Stimulated activated CD4-positive, alpha-beta T cell treated with anti-CD3 and anti-CD28 coated beads, Interleukin-15, amount 100 ng/mL, for 1 hour (primary cell): Measurements from ENCODE around the gene EPB42.
"Not testable (repeated sequence)": the region's sequence is repeated elsewhere in the genome, so short reads cannot be mapped to it uniquely, and the experiment has no call there.

Source experiments
- DNase-seq, 2 donors: peaks; one replicate each; pipeline ENCODE4 v3.0.0-alpha.2; 2020; ENCODE audit warnings: low read depth in 1 of 2, low spot score in 1 of 2

Gene EPB42

GRCh38 chr15:43187544-43188155 is 33.2 kb downstream of the EPB42 start:
- DNase-seq, result no peak

- DNase-seq, result no peak
Measured at GRCh38 chr15:43186003-43186353, 34.8 kb downstream of the EPB42 start.

- peak; percentile 75 to 78 for DNase-seq
Measured at GRCh38 chr15:43185157-43186002, 35.4 kb downstream of the EPB42 start, which contains the start of gene CCNDBP1. TSS of gene CCNDBP1 (plus strand) at chr15:43185403. CDS start at chr15:43185499, 96 bp downstream.

DNA sequence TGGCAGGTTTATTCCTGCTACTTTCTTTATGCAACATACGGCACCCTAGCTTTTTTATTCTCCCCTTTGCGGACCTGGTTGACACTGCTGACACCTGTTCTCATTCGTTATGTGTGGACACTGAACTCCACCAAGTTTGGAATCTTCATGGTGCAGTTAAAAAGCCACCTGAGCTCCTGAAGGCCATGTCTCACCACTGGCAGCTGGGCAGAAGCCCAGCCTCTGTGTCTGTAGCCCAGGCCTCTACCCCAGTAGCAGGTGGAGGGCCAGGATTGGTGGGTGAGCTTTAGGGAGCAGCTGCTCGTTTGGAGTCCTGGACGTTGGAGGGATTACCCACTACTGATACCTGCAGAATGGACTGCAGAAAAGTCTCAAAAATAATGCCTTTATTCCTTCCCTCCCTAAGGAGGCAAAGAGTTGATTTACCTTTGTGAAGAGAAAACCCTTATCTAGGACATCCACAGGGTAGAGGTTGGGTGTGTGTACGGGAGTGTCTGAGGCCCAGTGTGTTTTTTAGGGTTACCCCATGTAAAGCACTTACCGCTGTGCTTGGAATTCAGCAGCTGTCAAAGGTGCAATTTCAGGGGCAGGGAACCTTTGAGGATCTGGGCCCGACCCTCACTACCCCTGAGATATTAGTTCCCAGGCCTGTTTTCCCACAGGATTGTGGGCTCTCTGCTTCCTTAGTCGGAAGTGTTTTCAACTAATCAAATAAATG is 36.3 kb downstream of the EPB42 start:
- DNase-seq, result no peak

- DNase-seq, result no peak
Measured at GRCh38 chr15:43183270-43183669, 37.5 kb downstream of the EPB42 start.

DNA sequence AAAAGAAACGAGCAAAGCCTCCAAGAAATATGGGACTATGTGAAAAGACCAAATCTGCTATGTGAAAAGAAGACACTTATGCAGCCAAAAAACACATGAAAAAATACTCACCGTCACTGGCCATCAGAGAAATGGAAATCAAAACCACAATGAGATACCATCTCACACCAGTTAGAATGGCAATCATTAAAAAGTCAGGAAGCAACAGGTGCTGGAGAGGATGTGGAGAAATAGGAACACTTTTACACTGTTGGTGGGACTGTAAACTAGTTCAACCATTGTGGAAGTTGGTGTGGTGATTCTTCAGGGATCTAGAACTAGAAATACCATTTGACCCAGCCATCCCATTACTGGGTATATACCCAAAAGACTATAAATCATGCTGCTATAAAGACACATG is 43.7 kb downstream of the EPB42 start:
- not testable (repeated sequence) for DNase-seq

DNA sequence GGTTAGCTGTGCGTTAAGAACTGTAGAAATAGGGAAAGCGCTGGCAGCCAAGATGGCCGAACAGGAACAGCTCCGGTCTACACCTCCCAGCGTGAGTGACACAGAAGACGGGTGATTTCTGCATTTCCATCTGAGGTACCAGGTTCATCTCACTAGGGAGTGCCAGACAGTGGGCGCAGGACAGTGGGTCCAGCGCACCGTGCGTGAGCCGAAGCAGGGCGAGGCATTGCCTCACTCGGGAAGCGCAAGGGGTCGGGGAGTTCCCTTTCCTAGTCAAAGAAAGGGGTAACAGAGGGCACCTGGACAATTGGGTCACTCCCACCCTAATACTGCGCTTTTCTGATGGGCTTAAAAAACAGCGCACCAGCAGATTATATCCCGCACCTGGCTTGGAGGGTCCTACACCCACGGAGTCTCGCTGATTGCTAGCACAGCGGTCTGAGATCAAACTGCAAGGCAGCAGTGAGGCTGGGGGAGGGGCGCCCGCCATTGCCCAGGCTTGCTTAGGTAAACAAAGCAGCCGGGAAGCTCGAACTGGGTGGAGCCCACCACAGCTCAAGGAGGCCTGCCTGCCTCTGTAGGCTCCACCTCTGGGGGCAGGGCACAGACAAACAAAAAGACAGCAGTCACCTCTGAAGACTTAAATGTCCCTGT is 45.0 kb downstream of the EPB42 start:
- DNase-seq, result not testable (repeated sequence)

DNA sequence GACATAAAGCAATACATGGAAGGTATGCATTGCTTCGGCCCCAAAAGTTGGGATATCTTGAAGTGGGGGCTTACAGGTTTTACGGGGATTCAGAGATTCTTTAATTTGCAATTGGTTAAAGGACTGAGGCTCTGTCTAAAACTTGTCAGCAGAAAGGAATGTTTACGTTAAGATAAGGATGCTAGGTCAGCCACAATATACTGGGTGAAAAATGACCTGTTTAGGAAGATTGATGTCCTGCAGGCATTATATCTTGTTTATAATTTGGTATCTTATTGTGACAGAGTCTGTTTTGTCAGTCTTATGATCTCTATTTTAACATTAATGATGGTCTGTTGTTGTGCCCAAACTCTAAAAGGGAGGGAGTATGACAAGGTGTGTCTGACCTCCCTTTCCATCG is 50.9 kb downstream of the EPB42 start:
- no peak for DNase-seq

DNA sequence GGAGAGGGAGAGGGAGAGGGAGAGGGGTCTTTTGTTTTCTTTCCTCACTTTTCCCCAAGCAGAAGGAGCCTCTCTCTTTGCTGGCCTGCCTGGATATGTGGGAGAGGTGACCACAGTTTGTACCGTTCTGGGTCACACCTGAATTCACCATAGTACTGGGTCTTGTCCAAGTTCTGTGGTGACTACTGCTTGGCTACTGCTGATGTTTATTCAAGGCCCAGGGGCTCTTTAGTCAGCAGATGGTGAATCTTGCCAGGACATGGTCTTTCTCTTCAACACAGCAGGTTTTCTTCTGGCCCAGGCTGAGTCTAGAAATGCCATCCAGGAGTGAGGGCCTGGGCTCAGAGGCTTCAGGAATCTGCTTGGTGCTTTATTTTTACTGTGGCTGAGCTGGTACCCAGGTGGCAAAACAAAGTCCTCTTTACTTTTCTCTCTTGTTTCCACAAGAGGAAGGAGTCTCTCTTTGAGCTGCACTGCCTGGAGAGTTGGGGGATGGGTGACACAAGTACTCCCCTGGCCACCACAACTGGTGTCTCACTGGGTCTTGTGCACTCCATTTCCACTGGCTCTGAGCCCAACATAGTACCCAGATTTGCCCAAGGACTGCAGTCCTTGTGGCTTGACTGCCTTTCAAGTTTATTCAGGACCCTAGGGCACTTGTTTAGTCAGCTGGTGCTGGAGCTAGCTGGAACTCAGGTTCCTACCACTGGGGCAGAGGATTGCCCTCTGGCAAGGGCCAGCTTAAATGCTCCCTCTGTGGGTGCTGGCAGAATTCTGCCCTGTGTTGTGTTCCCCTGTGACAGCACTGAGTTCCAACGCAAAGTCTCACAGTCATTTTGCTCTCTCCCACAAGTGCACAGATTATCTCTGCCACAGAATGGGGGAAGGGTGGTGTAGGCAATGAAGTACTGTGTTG is 52.4 kb downstream of the EPB42 start:
- DNase-seq, result no peak

DNA sequence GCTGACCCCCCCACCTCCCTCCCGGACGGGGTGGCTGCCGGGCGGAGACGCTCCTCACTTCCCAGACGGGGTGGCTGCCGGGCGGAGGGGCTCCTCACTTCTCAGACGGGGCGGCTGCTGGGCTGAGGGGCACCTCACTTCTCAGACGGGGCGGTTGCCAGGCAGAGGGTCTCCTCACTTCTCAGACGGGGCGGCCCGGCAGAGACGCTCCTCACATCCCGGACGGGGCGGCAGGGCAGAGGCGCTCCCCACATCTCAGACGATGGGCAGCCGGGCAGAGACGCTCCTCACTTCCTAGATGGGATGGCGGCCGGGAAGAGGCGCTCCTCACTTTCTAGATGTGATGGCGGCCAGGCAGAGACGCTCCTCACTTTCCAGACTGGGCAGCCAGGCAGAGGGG is 53.6 kb downstream of the EPB42 start:
- DNase-seq, result not testable (repeated sequence)

DNA sequence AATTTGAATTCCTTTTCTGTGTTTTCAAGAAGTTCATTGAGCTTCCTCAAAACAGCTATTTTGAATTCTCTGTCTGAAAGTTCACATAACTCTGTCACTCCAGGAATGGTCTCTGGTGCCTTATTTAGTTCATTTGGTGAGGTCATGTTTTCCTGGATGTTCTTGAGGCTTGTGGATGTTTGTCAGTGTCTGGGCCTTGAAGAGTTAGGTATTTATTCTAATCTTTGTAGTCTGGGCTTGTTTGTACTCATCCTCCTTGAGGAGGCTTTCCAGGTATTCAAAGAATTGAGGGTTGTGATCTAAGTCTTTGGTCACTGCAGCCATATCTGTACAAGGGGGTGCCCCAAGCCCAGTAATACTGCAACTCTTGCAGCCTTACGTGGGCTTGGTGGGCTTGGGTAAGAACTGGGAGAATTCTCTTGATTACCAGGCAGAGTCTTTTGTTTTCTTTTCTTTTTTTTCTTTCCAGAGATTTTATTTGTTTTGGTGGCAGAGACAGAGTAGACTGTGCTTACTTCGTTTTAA is 55.0 kb downstream of the EPB42 start:
- no peak for DNase-seq

DNA sequence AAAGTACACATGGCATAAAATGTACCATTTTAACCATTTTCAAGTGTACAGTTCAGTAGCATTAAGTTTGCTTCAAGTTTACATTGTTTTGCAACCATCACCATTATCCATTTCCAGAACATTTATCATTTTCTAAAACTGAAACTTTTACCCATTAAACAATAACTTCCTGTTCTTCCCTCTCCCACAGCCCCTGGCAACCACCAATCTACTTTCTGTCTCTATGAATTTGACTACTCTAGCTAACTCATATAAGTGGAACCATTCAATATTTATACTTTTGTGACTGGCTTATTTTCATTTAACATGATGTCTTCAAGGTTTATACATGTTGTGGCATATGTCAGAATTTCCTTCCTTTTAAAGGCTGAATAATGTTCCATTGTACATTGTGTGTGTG is 67.5 kb downstream of the EPB42 start:
- no peak for DNase-seq

DNA sequence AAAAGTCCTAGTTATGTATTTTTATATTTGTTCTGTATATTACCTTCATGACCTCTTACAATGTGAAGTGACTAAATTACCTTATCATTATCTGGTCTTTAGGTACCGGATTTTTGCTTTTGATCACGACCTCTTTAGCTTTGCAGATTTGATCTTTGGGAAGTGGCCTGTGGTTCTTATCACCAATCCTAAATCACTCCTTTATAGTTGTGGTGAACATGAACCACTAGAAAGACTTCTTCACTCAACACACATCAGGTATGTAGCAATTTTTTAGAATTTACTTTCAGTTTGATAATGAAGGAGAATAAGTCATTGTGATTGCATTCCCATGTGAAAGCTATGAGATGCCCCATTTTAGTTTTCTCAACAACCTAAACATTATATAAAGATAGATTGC is 69.1 kb downstream of the EPB42 start:
- DNase-seq, result no peak

GRCh38 chr15:43150191-43150929 is 70.5 kb downstream of the EPB42 start:
- DNase-seq, result no peak
